Type B pancreatic cell (in vitro differentiated cells): Measurements from ENCODE around the gene MAGI3. TPM values are rescaled to one million over a fixed set of nuclear protein-coding genes. Genes with fewer than 3 reads are reported as not detected.
A peak's percentile ranks its signal among the peaks of the same experiment; 100 is the strongest.

Source experiments
- DNase-seq: peaks from one replicate; pipeline ENCODE4 v3.0.0; 2021; ENCODE audit warnings: mixed read lengths; ENCODE audit not compliant: unreplicated experiment; ENCODE audit errors: extremely low spot score
- H3K27ac Mint-ChIP-seq: 2 replicates; pipeline ENCODE4 v1.8.0; 2021; ENCODE audit warnings: mild to moderate bottlenecking, mixed read lengths
- H3K27me3 Mint-ChIP-seq: 2 replicates; pipeline ENCODE4 v1.8.0; 2021; ENCODE audit warnings: mixed read lengths
- H3K36me3 Mint-ChIP-seq: 2 replicates; pipeline ENCODE4 v1.8.0; 2021; ENCODE audit warnings: mixed read lengths
- H3K4me1 Mint-ChIP-seq: one replicate; pipeline ENCODE4 v1.8.0; 2021; ENCODE audit warnings: mixed read lengths; ENCODE audit not compliant: unreplicated experiment
- H3K4me3 Mint-ChIP-seq: 2 replicates; pipeline ENCODE4 v1.8.0; 2021; ENCODE audit warnings: mild to moderate bottlenecking, mixed read lengths
- H3K9me3 Mint-ChIP-seq: 2 replicates; pipeline ENCODE4 v1.8.0; 2021; ENCODE audit warnings: mixed read lengths
- total RNA-seq: library from RNA; stranded (reverse); gene quantifications from 2 replicates; pipeline ENCODE4 v1.2.1, GENCODE V29; 2021; ENCODE audit warnings: low replicate concordance
- TF ChIP-seq, protein P1 (sequence below): fragments of 200-600 bp; sonication (generic); conservative IDR thresholded peaks from 2 replicates; pipeline ENCODE4 v1.5.0; 2021; ENCODE audit warnings: antibody characterized with exemption, mild to moderate bottlenecking

MAGI3 gene
- total RNA-seq, 1 donor from 2014 or later, result 19.2 TPM

DNA sequence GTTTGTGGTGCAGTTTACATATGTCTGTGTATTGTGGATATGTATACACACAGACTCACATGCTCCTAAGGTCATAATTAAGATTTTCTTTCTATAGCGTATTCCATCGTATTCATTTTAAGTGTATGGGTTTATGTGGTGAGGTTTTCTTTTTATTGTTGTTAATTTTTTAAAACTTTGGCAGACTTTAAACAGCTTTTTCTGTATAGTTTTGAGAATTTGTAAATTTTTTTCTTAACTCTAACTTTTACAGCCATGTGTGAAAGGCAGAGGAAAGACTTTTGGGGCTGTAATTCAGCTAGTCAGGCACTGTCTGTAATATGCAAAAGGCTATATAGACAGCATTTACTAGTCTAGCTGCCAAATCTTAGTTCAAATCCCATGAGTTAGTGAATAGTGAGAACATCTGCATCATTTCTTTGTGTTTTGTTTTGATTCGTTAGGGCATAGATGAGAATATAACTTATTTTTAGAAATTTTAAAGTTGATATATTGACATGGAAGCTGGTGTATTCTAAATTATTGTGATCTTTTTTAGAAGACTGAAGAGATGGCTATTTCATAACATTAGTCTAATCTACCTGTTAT, 2.3 kb downstream of the MAGI3 start:
- H3K27ac Mint-ChIP-seq, result no peak overlapping the region
- no peak for DNase-seq
- H3K27me3 Mint-ChIP-seq, result no peaks in the 10 kb centered on the region
- peaks cover 32% of the 10 kb centered on the region for H3K4me1 Mint-ChIP-seq
- TF ChIP-seq, protein P1, sequence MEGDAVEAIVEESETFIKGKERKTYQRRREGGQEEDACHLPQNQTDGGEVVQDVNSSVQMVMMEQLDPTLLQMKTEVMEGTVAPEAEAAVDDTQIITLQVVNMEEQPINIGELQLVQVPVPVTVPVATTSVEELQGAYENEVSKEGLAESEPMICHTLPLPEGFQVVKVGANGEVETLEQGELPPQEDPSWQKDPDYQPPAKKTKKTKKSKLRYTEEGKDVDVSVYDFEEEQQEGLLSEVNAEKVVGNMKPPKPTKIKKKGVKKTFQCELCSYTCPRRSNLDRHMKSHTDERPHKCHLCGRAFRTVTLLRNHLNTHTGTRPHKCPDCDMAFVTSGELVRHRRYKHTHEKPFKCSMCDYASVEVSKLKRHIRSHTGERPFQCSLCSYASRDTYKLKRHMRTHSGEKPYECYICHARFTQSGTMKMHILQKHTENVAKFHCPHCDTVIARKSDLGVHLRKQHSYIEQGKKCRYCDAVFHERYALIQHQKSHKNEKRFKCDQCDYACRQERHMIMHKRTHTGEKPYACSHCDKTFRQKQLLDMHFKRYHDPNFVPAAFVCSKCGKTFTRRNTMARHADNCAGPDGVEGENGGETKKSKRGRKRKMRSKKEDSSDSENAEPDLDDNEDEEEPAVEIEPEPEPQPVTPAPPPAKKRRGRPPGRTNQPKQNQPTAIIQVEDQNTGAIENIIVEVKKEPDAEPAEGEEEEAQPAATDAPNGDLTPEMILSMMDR, result no peak
- peaks cover 4% of the 10 kb centered on the region for H3K9me3 Mint-ChIP-seq
- no peaks in the 10 kb centered on the region for H3K36me3 Mint-ChIP-seq
- peak overlapping the region; percentile 92 for H3K4me3 Mint-ChIP-seq

DNA sequence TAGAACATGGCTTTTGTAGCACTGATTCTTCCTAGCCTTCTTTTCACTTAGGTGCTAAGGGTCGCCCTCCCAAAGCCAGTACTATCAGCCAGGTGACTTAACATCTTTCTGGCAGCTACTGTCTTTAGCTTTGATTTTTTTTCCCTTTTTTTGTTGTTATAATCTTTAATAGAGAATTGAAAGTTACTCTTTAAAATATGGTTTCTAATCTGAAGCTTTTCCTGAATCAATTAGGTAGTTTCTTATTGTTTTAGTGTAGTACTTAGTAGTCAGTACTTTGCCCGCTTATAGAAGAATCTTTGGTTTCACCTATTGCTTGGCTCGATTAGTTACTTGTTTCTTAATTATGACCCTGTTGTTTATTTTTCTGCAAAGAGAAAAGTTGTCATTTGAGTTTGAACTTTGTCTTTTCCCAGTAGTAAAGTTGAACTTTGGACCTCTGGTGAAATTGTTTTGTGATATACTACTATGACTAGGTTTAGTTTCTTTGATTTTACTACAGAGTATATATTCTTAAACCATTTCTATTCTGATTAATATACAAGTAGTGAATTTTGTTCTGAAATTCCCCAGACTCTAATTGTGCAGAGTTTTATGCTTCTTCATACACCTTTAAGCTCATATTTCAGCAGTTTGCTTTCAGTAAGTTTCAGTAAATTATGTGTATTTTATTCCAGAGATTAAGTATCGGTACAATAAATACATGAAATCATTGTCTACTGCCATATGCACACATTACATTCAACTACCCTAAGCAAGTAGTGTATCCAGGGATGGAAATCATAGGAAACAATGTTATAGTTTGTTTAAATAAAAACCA, 3.9 kb downstream of the MAGI3 start:
- no peak for DNase-seq
- Mint-ChIP-seq H3K9me3 (no peaks in the 10 kb centered on the region), H3K4me1 (peaks cover 37% of the 10 kb centered on the region), H3K36me3 (no peaks in the 10 kb centered on the region), H3K27ac (peak overlapping the region; percentile 12), H3K4me3 (peak overlapping the region; percentile 56), H3K27me3 (no peaks in the 10 kb centered on the region)
- TF ChIP-seq, protein P1, result no peak

DNA sequence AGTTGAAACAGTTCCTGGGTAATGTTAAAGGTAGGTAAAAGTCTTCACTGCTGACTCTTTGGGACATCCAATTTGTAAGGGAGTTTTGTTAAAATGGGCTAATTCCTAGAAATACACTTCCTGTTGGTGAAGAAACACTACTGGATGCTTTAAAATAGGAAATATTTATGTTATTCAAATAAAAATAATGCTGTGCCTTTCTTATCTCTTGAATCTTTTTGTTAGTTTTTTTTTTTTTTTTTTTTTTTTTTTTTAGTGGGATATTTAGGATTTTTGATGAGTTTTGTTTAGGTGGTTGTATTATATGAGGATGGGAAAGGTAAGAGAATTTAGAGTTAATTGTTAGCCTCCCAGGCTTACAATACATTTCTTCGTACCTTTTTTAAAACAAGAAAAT, 4.5 kb downstream of the MAGI3 start:
- Mint-ChIP-seq H3K9me3 (no peaks in the 10 kb centered on the region), H3K4me1 (peaks cover 33% of the 10 kb centered on the region), H3K36me3 (no peaks in the 10 kb centered on the region), H3K27me3 (no peaks in the 10 kb centered on the region), H3K27ac (peak overlapping the region; percentile 12), H3K4me3 (peak overlapping the region; percentile 56)
- DNase-seq, result no peak
- TF ChIP-seq, protein P1, result no peak

DNA sequence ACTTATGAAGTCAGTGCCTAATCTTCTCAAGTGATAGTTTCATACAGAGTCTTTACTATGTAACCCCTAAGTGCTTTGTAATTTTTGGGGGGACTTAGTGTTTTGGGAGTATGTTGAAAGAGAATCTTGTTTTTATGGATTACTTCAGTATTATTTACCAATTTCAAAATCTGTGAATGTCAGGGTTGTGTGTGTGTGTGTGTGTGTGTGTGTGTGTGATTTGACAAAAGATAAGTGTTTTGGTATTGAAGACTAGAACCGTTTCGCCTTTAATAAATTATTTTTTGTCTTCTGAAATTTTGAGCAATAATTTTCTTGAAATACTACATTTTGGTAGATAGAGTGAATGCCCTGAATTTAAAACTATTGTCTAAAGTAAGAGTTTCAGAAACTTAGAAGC, 5.8 kb downstream of the MAGI3 start:
- H3K4me1 Mint-ChIP-seq, result peaks cover 33% of the 10 kb centered on the region
- H3K27me3 Mint-ChIP-seq, result no peaks in the 10 kb centered on the region
- no peak overlapping the region for H3K27ac Mint-ChIP-seq
- H3K36me3 Mint-ChIP-seq, result no peaks in the 10 kb centered on the region
- no peak for DNase-seq
- H3K9me3 Mint-ChIP-seq, result no peaks in the 10 kb centered on the region
- TF ChIP-seq, protein P1, result no peak
- no peak overlapping the region for H3K4me3 Mint-ChIP-seq

DNA sequence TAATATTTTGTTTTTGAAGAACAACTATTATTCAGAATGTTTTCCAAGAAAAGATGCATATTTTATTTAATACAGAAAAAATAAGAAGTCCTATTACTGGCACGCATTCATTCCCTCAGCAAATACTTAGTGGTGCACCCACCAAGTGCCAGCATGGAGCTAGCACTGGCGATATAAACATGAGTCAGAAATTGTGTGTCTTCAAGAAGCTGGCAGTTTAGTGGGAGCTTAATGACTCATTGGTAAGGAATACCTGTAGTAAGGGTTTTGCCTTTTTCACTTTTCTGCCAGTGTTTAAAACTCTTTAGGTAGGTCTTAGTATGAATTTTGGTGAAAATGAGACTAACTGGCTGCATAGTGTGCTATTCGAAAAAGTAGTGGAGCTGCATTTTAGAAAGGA, 6.3 kb downstream of the MAGI3 start:
- no peaks in the 10 kb centered on the region for H3K27me3 Mint-ChIP-seq
- peaks cover 32% of the 10 kb centered on the region for H3K4me1 Mint-ChIP-seq
- no peaks in the 10 kb centered on the region for H3K9me3 Mint-ChIP-seq
- no peaks in the 10 kb centered on the region for H3K36me3 Mint-ChIP-seq
- no peak overlapping the region for H3K4me3 Mint-ChIP-seq
- no peak for DNase-seq
- no peak overlapping the region for H3K27ac Mint-ChIP-seq
- TF ChIP-seq, protein P1, result no peak
